Measurements from ENCODE around the gene CKS1B. TPM values are rescaled to one million over a fixed set of nuclear protein-coding genes. Genes with fewer than 3 reads are reported as not detected.
"Not testable (repeated sequence)": the region's sequence is repeated elsewhere in the genome, so short reads cannot be mapped to it uniquely, and the experiment has no call there.

Gene CKS1B
- total RNA-seq, 4 donors from 2014 or later: 3.6 to 15.7 (median 7.9) TPM

DNA sequence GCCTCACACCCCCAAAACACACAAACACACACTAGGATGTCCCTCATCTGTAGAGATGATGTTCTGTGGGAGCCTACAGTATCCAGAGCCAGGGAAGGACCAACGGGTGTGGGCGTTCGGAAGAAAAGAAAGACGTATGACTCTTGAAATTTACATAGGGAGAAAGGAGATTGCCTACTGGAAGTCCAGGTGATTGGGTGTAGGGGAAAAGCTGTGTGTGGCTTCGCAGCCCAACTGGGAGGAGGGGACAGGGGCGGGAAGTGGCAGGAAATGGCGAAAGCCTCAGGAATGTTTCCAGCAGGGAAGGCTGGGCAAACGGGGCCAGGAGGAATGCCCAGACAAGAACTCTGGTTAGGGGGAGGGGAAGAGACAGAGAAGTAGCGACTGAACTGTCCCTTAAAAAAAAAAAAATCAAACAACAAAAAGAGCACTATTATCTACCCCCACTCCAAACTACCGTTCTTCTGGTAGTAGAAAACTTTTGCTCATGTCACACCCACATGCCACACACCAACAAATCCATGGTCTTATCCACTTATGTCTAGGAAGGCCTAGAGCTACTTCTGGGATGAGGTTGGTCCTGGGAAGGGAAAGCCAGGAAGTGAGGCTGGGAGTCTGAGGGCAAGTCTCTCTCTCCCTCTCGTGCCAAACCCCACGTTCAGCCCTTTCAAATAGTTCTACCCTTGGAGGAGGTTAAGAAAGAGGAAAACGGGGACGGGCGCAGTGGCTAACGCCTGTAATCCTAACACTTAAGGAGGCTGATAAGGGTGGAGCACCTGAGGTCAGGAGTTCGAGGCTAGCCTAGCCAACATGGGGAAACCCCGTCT lies 1.8 kb upstream of the CKS1B start:
- H3K9me3 ChIP-seq: no peaks in the 10 kb centered on the region
- H3K4me3 ChIP-seq: peak overlapping the region; percentile 64 to 75 (median 74)
- no peaks in the 10 kb centered on the region for H3K27me3 ChIP-seq
- peak overlapping the region; percentile 93 to 96 (median 95) for H3K27ac ChIP-seq
- H3K4me1 ChIP-seq: peaks cover 52 to 54% of the 10 kb centered on the region in 2 donors
- in situ Hi-C loops (cut with MboI; ENCODE audit: low sequenced_read_pairs in 4 of 4) (loop anchor here in 1 of 4 donors (25.0 kb wide), 1 partner anchor 90 kb away; the partner anchor contains the start of genes ADAM15 and EFNA4), intact Hi-C loops (cut with DNase I; ENCODE audit: low total_unique reads) (loop anchor here (5.0 kb wide), 2 partner anchors 80 to 115 kb away; partner anchors contain the start of gene ADAM15)
- DNase-seq (peak in 1 of 2 donors; percentile 67), ATAC-seq (no peak)
- TF ChIP-seq POLR2A (IDR thresholded peaks at IDR 0.05): peak in 1 of 2 donors; percentile 34
- TF ChIP-seq, protein P1, sequence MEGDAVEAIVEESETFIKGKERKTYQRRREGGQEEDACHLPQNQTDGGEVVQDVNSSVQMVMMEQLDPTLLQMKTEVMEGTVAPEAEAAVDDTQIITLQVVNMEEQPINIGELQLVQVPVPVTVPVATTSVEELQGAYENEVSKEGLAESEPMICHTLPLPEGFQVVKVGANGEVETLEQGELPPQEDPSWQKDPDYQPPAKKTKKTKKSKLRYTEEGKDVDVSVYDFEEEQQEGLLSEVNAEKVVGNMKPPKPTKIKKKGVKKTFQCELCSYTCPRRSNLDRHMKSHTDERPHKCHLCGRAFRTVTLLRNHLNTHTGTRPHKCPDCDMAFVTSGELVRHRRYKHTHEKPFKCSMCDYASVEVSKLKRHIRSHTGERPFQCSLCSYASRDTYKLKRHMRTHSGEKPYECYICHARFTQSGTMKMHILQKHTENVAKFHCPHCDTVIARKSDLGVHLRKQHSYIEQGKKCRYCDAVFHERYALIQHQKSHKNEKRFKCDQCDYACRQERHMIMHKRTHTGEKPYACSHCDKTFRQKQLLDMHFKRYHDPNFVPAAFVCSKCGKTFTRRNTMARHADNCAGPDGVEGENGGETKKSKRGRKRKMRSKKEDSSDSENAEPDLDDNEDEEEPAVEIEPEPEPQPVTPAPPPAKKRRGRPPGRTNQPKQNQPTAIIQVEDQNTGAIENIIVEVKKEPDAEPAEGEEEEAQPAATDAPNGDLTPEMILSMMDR (IDR thresholded peaks at IDR 0.05 in 4 of 5, conservative IDR thresholded peaks at IDR 0.05 in 1 of 5): no peak
- peaks cover 0 to 8% of the 10 kb centered on the region in 2 donors for H3K36me3 ChIP-seq

DNA sequence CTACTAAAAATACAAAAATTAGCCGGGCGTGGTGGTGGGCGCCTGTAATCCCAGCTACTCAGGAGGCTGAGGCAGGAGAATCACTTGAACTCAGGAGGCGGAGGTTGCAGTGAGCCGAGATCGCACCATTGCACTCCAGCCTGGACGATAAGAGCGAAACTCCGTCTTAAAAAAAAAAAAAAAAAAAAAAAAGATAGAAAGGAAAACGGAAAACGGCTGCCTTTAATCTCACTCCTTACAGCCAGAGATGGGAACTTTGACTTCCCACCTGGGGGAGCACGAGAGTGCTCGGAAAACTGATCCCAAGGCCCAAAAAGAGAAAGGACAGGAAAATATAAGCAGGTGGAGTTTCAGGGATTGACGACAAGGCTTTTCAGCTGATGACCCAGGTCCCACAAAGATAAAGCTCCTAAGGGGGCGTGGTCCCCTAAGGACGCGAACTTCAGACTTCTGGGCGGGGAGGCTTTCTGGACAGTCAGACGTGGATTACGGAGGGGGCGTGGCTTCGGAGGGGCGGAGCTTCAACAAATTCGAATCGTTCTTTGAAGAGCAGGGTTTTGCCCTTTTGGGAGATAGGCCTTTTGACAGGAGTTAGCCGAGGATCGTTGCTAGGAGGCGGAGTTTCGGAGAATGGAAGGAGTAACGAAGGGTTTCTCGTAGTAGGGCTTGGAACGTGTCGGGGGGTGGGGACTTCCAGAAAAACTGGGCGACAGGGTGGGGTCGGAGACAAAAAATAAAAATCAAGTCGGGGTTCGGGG lies 958 bp upstream of the CKS1B start:
- ATAC-seq (peak; percentile 46 to 54), DNase-seq (peak; percentile 92 to 95)
- in situ Hi-C loops (cut with MboI; ENCODE audit: low sequenced_read_pairs in 4 of 4) (loop anchor here in 1 of 4 donors (25.0 kb wide), 1 partner anchor 89 kb away; the partner anchor contains the start of genes ADAM15 and EFNA4), intact Hi-C loops (cut with DNase I; ENCODE audit: low total_unique reads) (loop anchor here (1.0 to 5.0 kb wide), 4 partner anchors 10 to 114 kb away; partner anchors contain the start of genes ADAM15 and FLAD1)
- H3K36me3 ChIP-seq: no peaks in the 10 kb centered on the region
- H3K27ac ChIP-seq: peak overlapping the region; percentile 93 to 96 (median 95)
- no peaks in the 10 kb centered on the region for H3K9me3 ChIP-seq
- H3K4me3 ChIP-seq: peak overlapping the region; percentile 64 to 75 (median 74)
- TF ChIP-seq POLR2A (IDR thresholded peaks at IDR 0.05): peak in 1 of 2 donors; percentile 64
- TF ChIP-seq, protein P1 (IDR thresholded peaks at IDR 0.05 in 4 of 5, conservative IDR thresholded peaks at IDR 0.05 in 1 of 5): no peak
- H3K4me1 ChIP-seq: peaks cover 52 to 54% of the 10 kb centered on the region in 2 donors
- H3K27me3 ChIP-seq: no peaks in the 10 kb centered on the region

- intact Hi-C loops (cut with DNase I; ENCODE audit: low total_unique reads): loop anchor here (1.0 to 5.0 kb wide), 4 partner anchors 8 to 112 kb away; partner anchors contain the start of genes ADAM15 and FLAD1
- H3K27ac ChIP-seq: peak overlapping the region; percentile 93 to 96 (median 95)
- H3K9me3 ChIP-seq: no peaks in the 10 kb centered on the region
- peak overlapping the region; percentile 61 to 75 (median 70) for H3K4me3 ChIP-seq
- H3K36me3 ChIP-seq: no peaks in the 10 kb centered on the region
- ATAC-seq: peak; percentile 43 to 48
- TF ChIP-seq POLR2A (IDR thresholded peaks at IDR 0.05): peak; percentile 54 to 59
- TF ChIP-seq, protein P1 (IDR thresholded peaks at IDR 0.05 in 4 of 5, conservative IDR thresholded peaks at IDR 0.05 in 1 of 5): no peak
- DNase-seq: peak; percentile 88 to 89
- H3K27me3 ChIP-seq: no peaks in the 10 kb centered on the region
- in situ Hi-C loops (cut with MboI; ENCODE audit: low sequenced_read_pairs in 4 of 4): loop anchor here in 1 of 4 donors (25.0 kb wide), 1 partner anchor 87 kb away; the partner anchor contains the start of genes ADAM15 and EFNA4
- H3K4me1 ChIP-seq: peaks cover 42 to 48% of the 10 kb centered on the region in 2 donors
Observed at GRCh38 chr1:154974808-154975408, 427 bp downstream of the CKS1B start.

DNA sequence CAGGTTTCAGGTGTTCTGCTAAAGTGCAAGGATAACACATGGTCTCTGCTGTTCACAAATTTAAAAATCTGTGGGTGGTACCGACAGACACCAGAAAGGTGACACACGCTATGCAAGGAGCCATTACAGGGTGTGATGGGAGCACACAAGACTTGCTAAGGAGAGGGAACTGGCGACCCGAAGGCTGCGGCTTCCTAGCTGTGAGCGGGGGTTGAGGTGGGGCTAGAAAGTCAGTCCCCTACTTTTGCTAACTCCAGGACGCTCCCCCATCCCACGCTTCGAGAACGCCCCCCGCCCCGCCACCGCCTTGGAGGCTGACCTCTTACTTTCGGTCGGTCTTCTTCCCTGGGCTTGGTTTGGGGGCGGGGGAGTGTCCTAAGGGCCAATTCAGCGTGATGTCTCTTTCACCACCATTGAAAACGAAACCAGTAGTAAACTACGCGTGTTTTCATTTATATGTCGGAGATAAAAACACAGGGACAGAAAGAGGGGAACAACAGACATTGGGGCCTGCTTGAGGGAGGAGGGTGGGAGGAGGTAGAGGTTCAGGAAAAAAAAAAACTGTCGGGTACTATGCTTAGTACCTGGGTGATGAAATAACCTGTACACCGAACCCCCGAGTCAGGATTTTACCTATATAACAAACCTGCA lies 1.1 kb downstream of the CKS1B start:
- intact Hi-C loops (cut with DNase I; ENCODE audit: low total_unique reads): no loop called here
- H3K9me3 ChIP-seq: no peaks in the 10 kb centered on the region
- ATAC-seq (no peak), DNase-seq (no peak)
- in situ Hi-C loops (cut with MboI; ENCODE audit: low sequenced_read_pairs in 4 of 4): no loop called here
- no peak for TF ChIP-seq POLR2A (IDR thresholded peaks at IDR 0.05)
- TF ChIP-seq, protein P1 (IDR thresholded peaks at IDR 0.05 in 4 of 5, conservative IDR thresholded peaks at IDR 0.05 in 1 of 5): no peak
- H3K4me3 ChIP-seq: peak overlapping the region; percentile 61 to 75 (median 70)
- peaks cover 38 to 42% of the 10 kb centered on the region in 2 donors for H3K4me1 ChIP-seq
- no peaks in the 10 kb centered on the region for H3K36me3 ChIP-seq
- peak overlapping the region; percentile 93 to 96 (median 95) for H3K27ac ChIP-seq
- H3K27me3 ChIP-seq: no peaks in the 10 kb centered on the region

- in situ Hi-C loops (cut with MboI; ENCODE audit: low sequenced_read_pairs in 4 of 4); H3K4me3 ChIP-seq; DNase-seq; H3K27ac ChIP-seq; H3K27me3 ChIP-seq; H3K9me3 ChIP-seq; ATAC-seq; H3K36me3 ChIP-seq; intact Hi-C loops (cut with DNase I; ENCODE audit: low total_unique reads): not testable (repeated sequence)
- H3K4me1 ChIP-seq: peaks cover 25 to 27% of the 10 kb centered on the region in 2 donors
Observed at GRCh38 chr1:154977762-154978161, 3.3 kb downstream of the CKS1B start.

Measured in gastrocnemius medialis (tissue), 4 donors.